Gastrocnemius medialis (tissue), 4 donors: ENCODE measurements around the gene FCMR. TPM values are rescaled to one million over a fixed set of nuclear protein-coding genes. Genes with fewer than 3 reads are reported as not detected.

Experiments
- ATAC-seq, 2 donors: fragments of 150-250 bp; one replicate each; pipeline ENCODE4 v1.9.1; 2016
- DNase-seq, 2 donors: peaks; one replicate each; pipeline ENCODE4 v3.0.0-alpha.2; 2019
- H3K27ac ChIP-seq, 4 donors: fragments of 200-600 bp; sonication (generic); 1 replicate in 1 of 4; 2 replicates in 3 of 4; pipeline ENCODE4 v1.5.1; 2016 to 2018; ENCODE audit warnings: mild to moderate bottlenecking in 2 of 4, moderate library complexity in 1 of 4
- H3K27me3 ChIP-seq, 3 donors: fragments of 200-600 bp; sonication (generic) in 2 of 3; 1 replicate in 1 of 3; 2 replicates in 2 of 3; pipeline versions ENCODE4 v1.5.1 to v1.6.0; 2016 to 2019; ENCODE audit warnings: mild to moderate bottlenecking in 1 of 3, moderate library complexity in 1 of 3
- H3K36me3 ChIP-seq, 2 donors: fragments of 200-600 bp; sonication (generic) in 1 of 2; one replicate each; pipeline ENCODE4 v1.5.1; 2017 to 2018
- H3K4me1 ChIP-seq, 2 donors: fragments of 200-600 bp; sonication (generic) in 1 of 2; one replicate each; pipeline ENCODE4 v1.5.1; 2016 to 2017; ENCODE audit warnings: mild to moderate bottlenecking in 2 of 2
- H3K4me3 ChIP-seq, 4 donors: fragments of 200-600 bp; sonication (generic) in 3 of 4; 1 replicate in 1 of 4; 2 replicates in 3 of 4; pipeline ENCODE4 v1.5.1; 2016 to 2019; ENCODE audit warnings: mild to moderate bottlenecking in 2 of 4
- H3K9me3 ChIP-seq, 3 donors: fragments of 200-600 bp; sonication (generic) in 2 of 3; 1 replicate in 1 of 3; 2 replicates in 2 of 3; pipeline ENCODE4 v1.5.1; 2016 to 2019
- CTCF ChIP-seq, 5 experiments: fragments of 450-650 bp in 3 of 5; fragments of 200-600 bp in 2 of 5; sonication (generic) in 2 of 5; IDR thresholded peaks in 4 of 5; conservative IDR thresholded peaks in 1 of 5; 1 replicate in 4 of 5; 2 replicates in 1 of 5; pipeline ENCODE4 v1.5.1; 2016 to 2019; ENCODE audit warnings: antibody characterized with exemption in 5 of 5, mild to moderate bottlenecking in 3 of 5, moderate library complexity in 3 of 5
- POLR2A ChIP-seq, 2 donors: fragments of 450-650 bp; IDR thresholded peaks; one replicate each; pipeline ENCODE4 v1.6.1; 2017; ENCODE audit warnings: antibody characterized with exemption in 2 of 2, mild to moderate bottlenecking in 2 of 2, moderate library complexity in 2 of 2
- in situ Hi-C, 4 donors: fragments of 200-750 bp; cut with MboI; loops; one replicate each; pipeline versions ENCODE4 v1.15.0 to v1.8.0; 2017; ENCODE audit warnings: low sequenced_read_pairs in 4 of 4
- intact Hi-C: fragments of 100-400 bp; cut with DNase I; formaldehyde crosslinking; loops from one replicate; pipeline ENCODE4 v1.15.1; 2023; ENCODE audit warnings: low total_unique reads
- total RNA-seq, 4 donors: library from RNA; depleted of rRNA; stranded (reverse); fragments of >200 nt; gene quantifications; one replicate each; pipeline versions ENCODE4 v1.1.0 to v1.2.3, GENCODE V29; 2016

The FCMR gene
- total RNA-seq, 4 donors from 2014 or later = 2.1 to 10.2 (median 4.7) TPM

GRCh38 chr1:206880314-206880713 is 41.4 kb downstream of the FCMR start:
- Histone ChIP-seq H3K27ac (no peak overlapping the region), H3K4me1 (no peaks in the 10 kb centered on the region), H3K27me3 (no peaks in the 10 kb centered on the region), H3K36me3 (no peaks in the 10 kb centered on the region), H3K9me3 (peaks cover 0 to 15% (median 0%) of the 10 kb centered on the region in 3 donors), H3K4me3 (no peak overlapping the region)
- DNase-seq (no peak), ATAC-seq (no peak)
- intact Hi-C loops = no loop called here
- TF ChIP-seq POLR2A (IDR thresholded peaks at IDR 0.05) = no peak
- no peak for TF ChIP-seq CTCF (IDR thresholded peaks at IDR 0.05 in 4 of 5, conservative IDR thresholded peaks at IDR 0.05 in 1 of 5)
- in situ Hi-C loops = no loop called here

- TF ChIP-seq CTCF (IDR thresholded peaks at IDR 0.05 in 4 of 5, conservative IDR thresholded peaks at IDR 0.05 in 1 of 5) = no peak
- no peak for TF ChIP-seq POLR2A (IDR thresholded peaks at IDR 0.05)
- H3K36me3 ChIP-seq = no peaks in the 10 kb centered on the region
- no peaks in the 10 kb centered on the region for H3K27me3 ChIP-seq
- no peak overlapping the region for H3K27ac ChIP-seq
- H3K9me3 ChIP-seq = peaks cover 0 to 15% (median 0%) of the 10 kb centered on the region in 3 donors
- in situ Hi-C loops = no loop called here
- intact Hi-C loops = no loop called here
- DNase-seq (no peak), ATAC-seq (no peak)
- H3K4me3 ChIP-seq = no peak overlapping the region
- H3K4me1 ChIP-seq = no peaks in the 10 kb centered on the region
These were observed 43.3 kb downstream of the FCMR start for GRCh38 chr1:206878456-206878855.

- in situ Hi-C loops = no loop called here
- Histone ChIP-seq H3K36me3 (no peaks in the 10 kb centered on the region), H3K27me3 (no peaks in the 10 kb centered on the region), H3K4me3 (no peak overlapping the region), H3K9me3 (peaks cover 0 to 15% (median 0%) of the 10 kb centered on the region in 3 donors), H3K27ac (no peak overlapping the region), H3K4me1 (no peaks in the 10 kb centered on the region)
- ATAC-seq = no peak
- TF ChIP-seq POLR2A (IDR thresholded peaks at IDR 0.05) (no peak), CTCF (IDR thresholded peaks at IDR 0.05 in 4 of 5, conservative IDR thresholded peaks at IDR 0.05 in 1 of 5) (no peak)
- DNase-seq = no peak
- intact Hi-C loops = no loop called here
These were observed 45.9 kb downstream of the FCMR start for GRCh38 chr1:206875752-206876377.

- DNase-seq = no peak
- Histone ChIP-seq H3K9me3 (peaks cover 0 to 9% (median 0%) of the 10 kb centered on the region in 3 donors), H3K4me1 (no peaks in the 10 kb centered on the region), H3K27ac (no peak overlapping the region), H3K4me3 (no peak overlapping the region), H3K27me3 (no peaks in the 10 kb centered on the region), H3K36me3 (no peaks in the 10 kb centered on the region)
- intact Hi-C loops (no loop called here), in situ Hi-C loops (no loop called here)
- ATAC-seq = no peak
- TF ChIP-seq CTCF (IDR thresholded peaks at IDR 0.05 in 4 of 5, conservative IDR thresholded peaks at IDR 0.05 in 1 of 5) = no peak
- no peak for TF ChIP-seq POLR2A (IDR thresholded peaks at IDR 0.05)
These were observed 48.0 kb downstream of the FCMR start for GRCh38 chr1:206873603-206874188.
